GM23338 (cell line): ENCODE results near the gene ADGRV1.

Experiments
- EZH2phosphoT487 ChIP-seq: fragments of 200-600 bp; sonication (generic); IDR thresholded peaks from one replicate; pipeline ENCODE4 v1.8.1; 2018; ENCODE audit warnings: antibody characterized with exemption; ENCODE audit not compliant: unreplicated experiment
- POLR2AphosphoS5 ChIP-seq: IDR thresholded peaks from 2 replicates; pipeline ENCODE4 v1.6.1; 2016; ENCODE audit warnings: antibody characterized with exemption, low read depth
- TF ChIP-seq, protein P1 (sequence below), 2 experiments: fragments of 200-600 bp in 1 of 2; sonication (generic) in 1 of 2; conservative IDR thresholded peaks; 2 replicates each; pipeline versions ENCODE4 v1.5.1 to v1.6.1; 2016 to 2017; ENCODE audit warnings: antibody characterized with exemption in 2 of 2, low read depth in 2 of 2, mild to moderate bottlenecking in 2 of 2, moderate library complexity in 1 of 2
- TF ChIP-seq, protein P2 (sequence below): IDR thresholded peaks from one replicate; pipeline ENCODE4 v1.6.1; 2018; ENCODE audit warnings: antibody characterized with exemption; ENCODE audit not compliant: unreplicated experiment

GRCh38 chr5:91133183-91133582 lies 574.6 kb downstream of the ADGRV1 start:
- TF ChIP-seq POLR2AphosphoS5 (no peak), EZH2phosphoT487 (no peak)
- TF ChIP-seq, protein P1, sequence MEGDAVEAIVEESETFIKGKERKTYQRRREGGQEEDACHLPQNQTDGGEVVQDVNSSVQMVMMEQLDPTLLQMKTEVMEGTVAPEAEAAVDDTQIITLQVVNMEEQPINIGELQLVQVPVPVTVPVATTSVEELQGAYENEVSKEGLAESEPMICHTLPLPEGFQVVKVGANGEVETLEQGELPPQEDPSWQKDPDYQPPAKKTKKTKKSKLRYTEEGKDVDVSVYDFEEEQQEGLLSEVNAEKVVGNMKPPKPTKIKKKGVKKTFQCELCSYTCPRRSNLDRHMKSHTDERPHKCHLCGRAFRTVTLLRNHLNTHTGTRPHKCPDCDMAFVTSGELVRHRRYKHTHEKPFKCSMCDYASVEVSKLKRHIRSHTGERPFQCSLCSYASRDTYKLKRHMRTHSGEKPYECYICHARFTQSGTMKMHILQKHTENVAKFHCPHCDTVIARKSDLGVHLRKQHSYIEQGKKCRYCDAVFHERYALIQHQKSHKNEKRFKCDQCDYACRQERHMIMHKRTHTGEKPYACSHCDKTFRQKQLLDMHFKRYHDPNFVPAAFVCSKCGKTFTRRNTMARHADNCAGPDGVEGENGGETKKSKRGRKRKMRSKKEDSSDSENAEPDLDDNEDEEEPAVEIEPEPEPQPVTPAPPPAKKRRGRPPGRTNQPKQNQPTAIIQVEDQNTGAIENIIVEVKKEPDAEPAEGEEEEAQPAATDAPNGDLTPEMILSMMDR (conservative IDR thresholded peaks at IDR 0.05; ENCODE audit: low read depth in 2 of 2), result no peak
- TF ChIP-seq, protein P2, sequence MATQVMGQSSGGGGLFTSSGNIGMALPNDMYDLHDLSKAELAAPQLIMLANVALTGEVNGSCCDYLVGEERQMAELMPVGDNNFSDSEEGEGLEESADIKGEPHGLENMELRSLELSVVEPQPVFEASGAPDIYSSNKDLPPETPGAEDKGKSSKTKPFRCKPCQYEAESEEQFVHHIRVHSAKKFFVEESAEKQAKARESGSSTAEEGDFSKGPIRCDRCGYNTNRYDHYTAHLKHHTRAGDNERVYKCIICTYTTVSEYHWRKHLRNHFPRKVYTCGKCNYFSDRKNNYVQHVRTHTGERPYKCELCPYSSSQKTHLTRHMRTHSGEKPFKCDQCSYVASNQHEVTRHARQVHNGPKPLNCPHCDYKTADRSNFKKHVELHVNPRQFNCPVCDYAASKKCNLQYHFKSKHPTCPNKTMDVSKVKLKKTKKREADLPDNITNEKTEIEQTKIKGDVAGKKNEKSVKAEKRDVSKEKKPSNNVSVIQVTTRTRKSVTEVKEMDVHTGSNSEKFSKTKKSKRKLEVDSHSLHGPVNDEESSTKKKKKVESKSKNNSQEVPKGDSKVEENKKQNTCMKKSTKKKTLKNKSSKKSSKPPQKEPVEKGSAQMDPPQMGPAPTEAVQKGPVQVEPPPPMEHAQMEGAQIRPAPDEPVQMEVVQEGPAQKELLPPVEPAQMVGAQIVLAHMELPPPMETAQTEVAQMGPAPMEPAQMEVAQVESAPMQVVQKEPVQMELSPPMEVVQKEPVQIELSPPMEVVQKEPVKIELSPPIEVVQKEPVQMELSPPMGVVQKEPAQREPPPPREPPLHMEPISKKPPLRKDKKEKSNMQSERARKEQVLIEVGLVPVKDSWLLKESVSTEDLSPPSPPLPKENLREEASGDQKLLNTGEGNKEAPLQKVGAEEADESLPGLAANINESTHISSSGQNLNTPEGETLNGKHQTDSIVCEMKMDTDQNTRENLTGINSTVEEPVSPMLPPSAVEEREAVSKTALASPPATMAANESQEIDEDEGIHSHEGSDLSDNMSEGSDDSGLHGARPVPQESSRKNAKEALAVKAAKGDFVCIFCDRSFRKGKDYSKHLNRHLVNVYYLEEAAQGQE, result no peak
